Measurements from ENCODE around the gene CREB5. TPM values are rescaled to one million over a fixed set of nuclear protein-coding genes. Genes with fewer than 3 reads are reported as not detected.
"Not testable (repeated sequence)": the region's sequence is repeated elsewhere in the genome, so short reads cannot be mapped to it uniquely, and the experiment has no call there.

Gene CREB5
- total RNA-seq, 1 donor from 2014 or later = not detected

GRCh38 chr7:28606421-28606820 lies 194.1 kb downstream of the CREB5 start:
- intact Hi-C loops (cut with micrococcal nuclease) = no loop called here

- intact Hi-C loops (cut with micrococcal nuclease) = no loop called here
These were observed 195.5 kb downstream of the CREB5 start for GRCh38 chr7:28607855-28608193.

GRCh38 chr7:28608237-28608656 lies 195.9 kb downstream of the CREB5 start:
- intact Hi-C loops (cut with micrococcal nuclease) = no loop called here

GRCh38 chr7:28608731-28609130 lies 196.4 kb downstream of the CREB5 start:
- intact Hi-C loops (cut with micrococcal nuclease) = no loop called here

GRCh38 chr7:28609608-28610007 lies 197.3 kb downstream of the CREB5 start:
- intact Hi-C loops (cut with micrococcal nuclease) = no loop called here

GRCh38 chr7:28611399-28611897 lies 199.1 kb downstream of the CREB5 start:
- intact Hi-C loops (cut with micrococcal nuclease) = not testable (repeated sequence)

GRCh38 chr7:28613262-28613661 lies 200.9 kb downstream of the CREB5 start:
- intact Hi-C loops (cut with micrococcal nuclease) = no loop called here

- intact Hi-C loops (cut with micrococcal nuclease) = no loop called here
These were observed 202.8 kb downstream of the CREB5 start for GRCh38 chr7:28615091-28615490.

GRCh38 chr7:28617308-28617880 lies 205.1 kb downstream of the CREB5 start:
- intact Hi-C loops (cut with micrococcal nuclease) = no loop called here

GRCh38 chr7:28618383-28618782 lies 206.1 kb downstream of the CREB5 start:
- intact Hi-C loops (cut with micrococcal nuclease) = no loop called here

GRCh38 chr7:28619256-28619655 lies 206.9 kb downstream of the CREB5 start:
- intact Hi-C loops (cut with micrococcal nuclease) = no loop called here

- intact Hi-C loops (cut with micrococcal nuclease) = no loop called here
These were observed 209.1 kb downstream of the CREB5 start for GRCh38 chr7:28621369-28621841.

GRCh38 chr7:28623105-28623730 lies 210.9 kb downstream of the CREB5 start:
- intact Hi-C loops (cut with micrococcal nuclease) = no loop called here

GRCh38 chr7:28623863-28624262 lies 211.5 kb downstream of the CREB5 start:
- intact Hi-C loops (cut with micrococcal nuclease) = no loop called here

- intact Hi-C loops (cut with micrococcal nuclease) = no loop called here
These were observed 213.1 kb downstream of the CREB5 start for GRCh38 chr7:28625432-28625831.

GRCh38 chr7:28626221-28626620 lies 213.9 kb downstream of the CREB5 start:
- intact Hi-C loops (cut with micrococcal nuclease) = loop anchor here (2.0 kb wide), 1 partner anchor 237 kb away; no protein-coding TSS in a partner anchor

GRCh38 chr7:28626624-28627262 lies 214.4 kb downstream of the CREB5 start:
- intact Hi-C loops (cut with micrococcal nuclease) = loop anchor here (2.0 kb wide), 1 partner anchor 238 kb away; no protein-coding TSS in a partner anchor

GRCh38 chr7:28627263-28627653 lies 214.9 kb downstream of the CREB5 start:
- intact Hi-C loops (cut with micrococcal nuclease) = loop anchor here (2.0 kb wide), 1 partner anchor 238 kb away; no protein-coding TSS in a partner anchor

- intact Hi-C loops (cut with micrococcal nuclease) = loop anchor here (2.0 kb wide), 1 partner anchor 239 kb away; no protein-coding TSS in a partner anchor
These were observed 215.6 kb downstream of the CREB5 start for GRCh38 chr7:28627896-28628295.

- intact Hi-C loops (cut with micrococcal nuclease) = no loop called here
These were observed 217.0 kb downstream of the CREB5 start for GRCh38 chr7:28629216-28629842.

GRCh38 chr7:28630350-28630749 lies 218.0 kb downstream of the CREB5 start:
- intact Hi-C loops (cut with micrococcal nuclease) = no loop called here

GRCh38 chr7:28631995-28632394 lies 219.7 kb downstream of the CREB5 start:
- intact Hi-C loops (cut with micrococcal nuclease) = no loop called here
